Stromal cell of bone marrow (primary cell): ENCODE results near the gene RBM6.
"Not testable (repeated sequence)": the region's sequence is repeated elsewhere in the genome, so short reads cannot be mapped to it uniquely, and the experiment has no call there.

ENCODE experiments used
- DNase-seq: peaks from one replicate; pipeline ENCODE4 v3.0.0-alpha.2; 2012; ENCODE audit warnings: low read depth

The RBM6 gene

DNA sequence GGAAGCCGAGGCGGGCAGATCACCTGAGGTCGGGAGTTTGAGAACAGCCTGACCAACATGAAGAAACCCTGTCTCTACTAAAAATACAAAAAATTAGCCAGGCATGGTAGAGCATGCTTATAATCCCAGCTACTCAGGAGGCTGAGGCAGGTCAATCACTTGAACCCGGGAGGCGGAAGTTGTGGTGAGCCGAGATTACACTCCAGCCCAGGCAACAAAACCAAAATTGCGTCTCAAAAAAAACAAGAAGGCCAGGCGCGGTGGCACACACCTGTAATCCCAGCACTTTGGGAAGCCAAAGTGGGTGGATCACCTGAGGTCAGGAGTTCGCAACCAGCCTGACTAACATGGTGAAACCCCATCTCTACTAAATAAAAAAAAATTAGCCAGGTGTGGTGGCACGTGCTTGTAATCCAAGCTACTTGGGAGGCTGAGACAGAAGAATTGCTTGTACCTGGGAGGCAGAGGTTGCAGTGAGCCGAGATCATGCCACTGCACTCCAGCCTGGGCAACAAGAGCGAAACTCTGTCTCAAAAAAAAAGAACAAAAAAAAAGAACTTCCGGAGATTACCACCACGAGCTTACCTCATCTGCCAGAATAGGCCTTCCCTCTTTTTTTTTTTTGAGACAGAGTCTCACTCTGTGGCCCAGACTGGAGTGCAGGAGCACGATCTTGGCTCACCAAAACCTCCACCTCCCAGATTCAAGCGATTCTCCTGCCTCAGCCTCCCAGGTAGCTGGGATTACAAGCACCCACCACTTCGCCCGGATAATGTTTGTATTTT is 22.0 kb upstream of the RBM6 start:
- DNase-seq = not testable (repeated sequence)

DNA sequence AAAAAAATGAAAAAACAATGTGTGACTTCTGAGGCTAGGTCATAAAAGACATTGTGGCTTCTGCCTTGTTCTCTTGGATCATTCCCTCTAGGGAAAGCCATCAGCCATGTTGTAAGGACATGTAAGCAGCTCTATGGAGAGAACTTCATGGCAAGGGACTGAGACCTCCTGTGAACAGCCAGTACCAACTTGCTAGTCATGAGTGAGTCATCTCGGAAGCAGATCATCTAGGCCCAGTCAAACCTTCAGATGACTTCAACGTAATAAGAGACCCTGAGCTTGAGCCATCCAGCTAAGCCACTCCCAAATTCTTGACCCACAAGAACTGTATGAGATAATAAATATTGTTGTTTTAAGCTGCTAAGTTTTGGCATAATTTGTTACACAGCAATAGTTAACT is 15.3 kb upstream of the RBM6 start:
- DNase-seq = peak; percentile 66

GRCh38 chr3:49925485-49925884 is 14.5 kb upstream of the RBM6 start:
- no peak for DNase-seq

DNA sequence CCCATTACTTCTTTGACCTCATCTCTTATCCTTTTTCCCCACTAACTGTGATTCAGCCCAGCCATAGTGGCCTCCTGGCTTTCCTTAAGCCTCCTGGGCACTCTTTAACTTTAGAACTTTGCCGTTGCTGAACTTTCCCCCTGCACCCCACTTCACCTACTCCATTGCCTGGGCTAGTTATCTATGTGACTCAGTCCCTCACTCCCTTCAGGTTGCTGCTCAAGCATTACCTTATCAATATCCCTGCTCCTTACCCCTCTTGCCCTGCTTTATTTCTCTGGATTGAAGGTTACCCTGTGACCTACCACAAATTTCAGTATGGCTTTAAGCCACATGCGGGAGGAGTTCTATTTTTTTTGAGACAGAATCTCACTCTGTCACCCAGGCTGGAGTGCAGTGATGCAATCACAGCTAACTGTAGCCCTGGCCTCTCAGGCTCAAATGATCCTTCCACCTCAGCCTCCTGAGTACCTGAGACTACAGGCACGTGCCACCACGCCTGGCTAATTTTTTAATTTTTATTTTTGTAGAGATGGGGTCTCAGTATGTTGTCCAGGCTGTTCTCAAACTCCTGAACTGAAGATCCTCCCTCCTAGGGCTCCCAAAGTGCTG is 13.7 kb upstream of the RBM6 start:
- DNase-seq = no peak

DNA sequence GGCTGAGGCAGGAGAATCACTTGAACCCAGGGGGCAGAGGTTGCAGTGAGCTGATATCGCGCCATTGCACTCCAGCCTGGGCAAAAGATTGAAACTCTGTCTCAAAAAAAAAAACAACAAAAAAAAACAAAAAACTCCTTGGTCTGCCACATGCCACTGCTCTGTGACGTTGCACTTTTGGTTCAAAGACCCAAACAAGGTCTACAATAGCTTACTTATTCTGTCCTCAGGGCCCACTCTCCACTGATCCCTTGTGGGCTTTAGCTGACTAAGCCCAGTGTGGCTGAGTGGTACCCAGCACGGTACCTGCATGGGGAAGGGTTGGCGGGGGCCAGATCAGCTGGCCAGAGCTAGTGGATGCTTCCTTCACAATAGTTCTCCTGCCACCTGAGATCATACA is 12.2 kb upstream of the RBM6 start:
- no peak for DNase-seq

DNA sequence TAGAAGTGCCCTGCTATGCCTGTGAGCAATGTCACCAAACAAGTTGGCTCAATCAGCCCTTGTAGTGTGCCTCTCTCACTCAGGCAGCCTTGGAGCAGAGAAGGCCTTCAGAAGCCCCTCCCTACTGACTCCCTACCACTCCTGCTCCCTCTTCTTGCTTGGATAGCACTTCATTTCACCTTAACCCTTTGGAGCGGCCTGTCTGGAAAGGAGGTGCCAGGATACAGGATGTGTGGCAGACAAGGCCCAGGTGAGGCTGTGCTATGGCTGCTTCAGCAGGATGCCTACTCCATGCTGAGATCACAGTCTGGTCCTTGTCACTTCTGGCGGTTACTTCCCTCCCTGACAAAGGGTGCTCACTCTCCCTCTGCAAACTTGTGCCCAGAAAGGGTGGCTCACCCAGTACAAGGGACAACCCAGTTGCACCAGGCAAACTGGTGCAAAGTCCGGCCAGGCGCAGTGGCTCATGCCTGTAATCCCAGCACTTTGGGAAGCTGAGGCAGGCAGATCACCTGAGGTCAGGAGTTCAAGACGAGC is 11.4 kb upstream of the RBM6 start:
- no peak for DNase-seq

- DNase-seq = peak; percentile 82
Measured at GRCh38 chr3:49929291-49930167, 10.4 kb upstream of the RBM6 start, which contains the start of gene MON1A. Gene MON1A (minus strand): TSS chr3:49929811. CDS start chr3:49913346, 16,465 bp downstream.

DNA sequence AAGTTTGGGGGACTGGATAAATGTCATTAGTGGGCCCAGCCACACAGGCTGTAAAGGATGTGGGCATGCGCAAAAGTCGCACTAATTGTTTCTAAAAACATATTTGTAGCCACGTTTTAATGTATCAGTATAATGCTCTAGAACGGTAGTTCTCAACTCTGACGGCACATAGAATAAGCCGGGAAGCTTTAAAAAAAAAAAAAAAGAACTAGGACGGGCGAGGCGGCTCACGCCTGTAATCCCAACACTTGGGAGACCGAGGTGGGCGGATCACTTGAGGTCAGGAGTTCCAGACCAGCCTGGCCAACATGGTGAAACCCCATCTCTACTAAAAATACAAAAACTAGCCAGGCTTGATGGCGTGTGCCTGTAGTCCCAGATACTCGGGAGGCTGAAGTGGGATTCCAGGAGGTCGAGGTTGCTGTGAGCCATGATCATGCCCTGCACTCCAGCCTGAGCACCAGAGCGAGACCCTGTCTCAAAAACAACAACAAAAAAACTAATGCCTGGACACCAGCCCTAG is 9.7 kb upstream of the RBM6 start:
- DNase-seq = no peak

DNA sequence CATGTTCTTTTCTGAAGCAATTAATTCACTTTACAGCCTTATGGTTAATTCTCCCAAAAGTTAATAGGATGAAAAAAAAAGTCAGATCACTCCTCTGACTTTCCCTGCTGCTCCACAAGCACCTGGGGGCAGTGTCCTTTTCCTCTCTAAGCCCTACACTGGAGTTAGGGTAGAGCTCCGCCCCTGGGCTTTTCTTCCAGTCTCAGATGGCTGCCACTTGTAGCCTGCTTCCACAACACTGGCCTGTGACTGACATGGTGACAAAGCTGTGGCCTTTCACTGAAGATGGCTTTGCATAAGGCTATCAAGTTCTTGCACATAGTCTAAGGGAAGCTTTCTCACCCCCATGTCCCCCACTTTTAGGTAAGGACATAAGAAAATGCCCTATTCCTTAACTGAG is 9.0 kb upstream of the RBM6 start:
- no peak for DNase-seq

DNA sequence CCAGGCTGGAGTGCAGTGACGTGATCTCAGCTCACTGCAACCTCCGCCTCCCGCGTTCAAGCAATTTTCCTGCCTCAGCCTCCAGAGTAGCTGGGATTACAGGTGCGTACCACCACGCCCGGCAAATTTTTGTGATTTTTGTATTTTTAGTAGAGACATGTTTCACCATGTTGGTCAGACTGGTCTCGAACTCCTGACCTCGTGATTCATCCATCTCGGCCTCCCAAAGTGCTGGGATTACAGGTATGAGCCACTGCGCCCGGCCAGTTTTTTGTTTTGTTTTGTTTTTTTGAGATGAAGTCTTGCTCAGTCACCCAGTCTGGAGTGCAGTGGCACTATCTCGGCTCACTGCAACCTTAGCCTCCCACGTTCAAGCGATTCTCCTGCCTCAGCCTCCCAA is 7.7 kb upstream of the RBM6 start:
- not testable (repeated sequence) for DNase-seq

DNA sequence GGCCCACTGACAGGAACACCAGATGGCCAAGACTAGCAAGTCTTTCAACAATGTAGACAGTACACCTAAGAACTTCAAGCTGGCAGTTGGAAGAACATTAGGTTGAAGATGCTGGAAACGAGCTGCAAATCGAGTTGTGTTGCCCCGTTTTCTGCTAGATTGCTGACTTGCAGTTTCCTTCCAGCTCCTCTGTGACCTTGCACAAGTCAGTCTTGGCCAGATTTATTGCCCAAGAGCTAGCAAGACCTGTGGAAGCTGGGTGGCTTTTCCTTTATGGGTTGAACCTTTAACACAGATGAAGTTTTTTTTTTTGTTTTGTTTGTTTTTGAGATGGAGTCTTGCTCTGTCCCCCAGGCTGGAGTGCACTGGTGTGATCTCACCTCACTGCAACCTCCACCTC is 2.9 kb upstream of the RBM6 start:
- DNase-seq = no peak

GRCh38 chr3:49940667-49941249 is 808 bp downstream of the RBM6 start:
- DNase-seq = no peak

GRCh38 chr3:49942651-49943050 is 2.7 kb downstream of the RBM6 start:
- no peak for DNase-seq

DNA sequence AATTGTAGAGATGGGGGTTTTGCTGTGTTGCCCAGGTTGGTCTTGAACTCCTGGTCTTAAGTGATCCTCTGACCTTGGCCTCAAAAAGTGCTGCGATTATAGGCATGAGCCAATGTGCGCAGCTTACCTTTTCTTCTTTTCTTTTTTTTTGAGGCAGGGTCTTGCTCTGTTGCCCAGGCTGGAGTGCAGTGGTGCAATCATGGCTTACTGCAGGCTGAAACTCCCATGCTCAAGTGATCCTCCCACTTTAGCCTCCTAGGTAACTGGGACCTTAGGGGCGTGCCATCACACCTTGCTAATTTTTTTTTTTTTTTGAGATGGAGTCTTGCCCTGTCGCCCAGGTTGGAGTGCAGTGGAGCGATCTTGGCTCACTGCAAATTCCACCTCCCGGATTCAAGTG is 13.0 kb downstream of the RBM6 start:
- DNase-seq = no peak

DNA sequence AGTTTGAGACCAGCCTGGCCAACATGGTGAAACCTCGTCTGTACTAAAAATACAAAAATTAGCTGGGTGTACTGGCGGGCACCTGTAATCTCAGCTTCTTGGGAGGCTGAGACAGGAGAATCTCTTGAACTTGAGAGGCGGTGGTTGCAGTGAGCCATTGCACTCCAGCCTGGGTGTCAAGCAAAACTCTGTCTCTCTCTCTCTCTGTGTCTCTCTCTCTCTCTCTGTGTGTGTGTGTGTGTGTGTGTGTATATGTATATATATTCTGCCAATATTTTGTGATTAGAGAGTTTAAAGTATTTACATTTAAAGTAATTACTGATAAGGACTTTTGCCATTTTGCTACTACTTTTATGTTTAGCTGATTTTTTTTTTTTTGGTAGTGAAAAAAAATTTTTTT is 15.7 kb downstream of the RBM6 start:
- no peak for DNase-seq

DNA sequence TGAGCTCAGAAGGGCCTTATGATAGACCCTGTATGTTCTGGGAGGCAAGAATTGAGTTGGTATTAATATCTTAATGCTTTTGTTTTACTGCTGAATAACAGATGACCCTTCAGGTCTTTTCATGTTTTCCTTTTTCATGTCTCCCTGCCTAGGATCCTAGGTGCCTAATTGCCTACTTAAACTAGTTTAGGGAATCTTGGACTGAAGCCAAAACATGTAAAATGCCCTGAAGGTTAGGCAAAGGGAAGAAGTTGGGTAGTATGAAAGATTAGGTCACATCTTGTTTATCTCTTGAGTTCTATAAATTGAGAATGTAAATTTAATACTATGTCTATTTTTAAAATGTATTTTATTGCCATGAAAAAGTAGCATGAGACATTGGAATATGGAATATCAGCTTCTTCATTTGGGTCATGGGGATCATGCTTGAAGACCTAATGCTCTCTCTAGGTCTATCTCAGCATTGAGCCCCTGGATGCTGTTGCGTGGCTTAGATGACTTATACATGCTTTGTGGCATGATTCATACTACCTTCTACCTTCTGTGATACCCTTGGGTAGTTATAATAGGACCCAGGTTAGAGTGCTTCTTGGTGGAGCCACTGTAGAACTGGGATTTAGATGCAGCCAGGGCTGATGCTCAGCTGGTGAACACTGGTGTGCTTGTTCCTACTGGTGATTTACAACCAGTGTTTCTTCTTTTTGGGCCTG is 26.4 kb downstream of the RBM6 start:
- DNase-seq = no peak

DNA sequence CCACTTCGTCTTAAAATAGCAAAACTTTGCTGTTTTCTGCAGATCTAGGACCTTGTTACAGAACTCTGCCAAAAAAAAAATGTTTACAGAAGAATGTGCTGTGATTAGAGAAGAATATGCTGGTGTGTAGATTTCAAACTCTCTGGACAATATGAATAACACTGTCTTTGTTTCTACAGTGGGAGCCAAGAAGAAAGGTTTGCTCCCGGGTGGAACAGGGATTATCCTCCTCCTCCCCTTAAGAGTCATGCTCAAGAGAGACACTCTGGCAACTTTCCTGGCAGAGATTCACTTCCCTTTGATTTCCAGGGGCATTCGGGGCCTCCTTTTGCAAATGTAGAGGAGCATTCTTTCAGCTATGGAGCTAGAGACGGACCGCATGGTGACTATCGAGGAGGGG is 27.3 kb downstream of the RBM6 start:
- no peak for DNase-seq

DNA sequence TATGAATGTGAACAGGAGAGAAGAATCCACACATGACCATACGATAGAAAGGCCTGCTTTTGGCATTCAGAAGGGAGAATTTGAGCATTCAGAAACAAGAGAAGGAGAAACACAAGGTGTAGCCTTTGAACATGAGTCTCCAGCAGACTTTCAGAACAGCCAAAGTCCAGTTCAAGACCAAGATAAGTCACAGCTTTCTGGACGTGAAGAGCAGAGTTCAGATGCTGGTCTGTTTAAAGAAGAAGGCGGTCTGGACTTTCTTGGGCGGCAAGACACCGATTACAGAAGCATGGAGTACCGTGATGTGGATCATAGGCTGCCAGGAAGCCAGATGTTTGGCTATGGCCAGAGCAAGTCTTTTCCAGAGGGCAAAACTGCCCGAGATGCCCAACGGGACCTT is 28.4 kb downstream of the RBM6 start:
- no peak for DNase-seq

GRCh38 chr3:49972656-49973055 is 32.7 kb downstream of the RBM6 start:
- no peak for DNase-seq

GRCh38 chr3:49976942-49977341 is 37.0 kb downstream of the RBM6 start:
- DNase-seq = no peak

DNA sequence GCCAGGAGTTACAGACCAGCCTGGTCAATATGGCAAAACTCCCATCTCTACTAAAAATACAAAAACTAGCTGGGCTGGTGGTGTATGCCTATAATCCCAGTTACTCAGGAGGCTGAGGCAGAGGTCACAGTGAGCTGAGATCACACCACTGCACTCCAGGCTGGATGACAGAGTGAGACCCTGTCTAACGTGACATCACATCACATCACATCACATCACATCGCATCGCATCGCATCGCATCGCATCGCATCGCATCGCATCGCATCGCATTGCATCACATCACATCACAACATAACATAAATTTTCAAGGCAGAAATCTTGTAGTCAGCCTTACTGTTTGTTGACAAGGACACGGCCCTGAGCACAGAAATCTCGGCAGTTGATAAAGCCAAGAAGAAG is 44.4 kb downstream of the RBM6 start:
- DNase-seq = no peak
